Posterior vena cava (tissue), 2 donors: ENCODE data around the gene GPD1. TPM values are rescaled to one million over a fixed set of nuclear protein-coding genes. Genes with fewer than 3 reads are reported as not detected.
"Not testable (repeated sequence)": the region's sequence is repeated elsewhere in the genome, so short reads cannot be mapped to it uniquely, and the experiment has no call there.

Experiments
- DNase-seq: peaks from one replicate; pipeline ENCODE4 v3.0.0-alpha.2; 2020; ENCODE audit warnings: low spot score
- intact Hi-C, 2 donors: fragments of 100-400 bp; cut with DNase I; formaldehyde crosslinking; loops; one replicate each; pipeline versions ENCODE4 v1.14.1 to v1.14.2; 2022 to 2023
- total RNA-seq, 2 donors: library from RNA; stranded (reverse); fragmentation: NEBNext Ultra II Directional; extraction: Animal tissue kit (Norgen Biotek cat#: 25700); gene quantifications; one replicate each; pipeline ENCODE4 v1.2.1, GENCODE V29; 2021
- donor health status: DM: yes; HTN: yes; CAD: no.
- donor health status: DM: yes; HTN: yes; CAD: no.

GPD1 gene
- total RNA-seq, 2 donors from 2014 or later = 1.5 to 4.5 TPM

DNA sequence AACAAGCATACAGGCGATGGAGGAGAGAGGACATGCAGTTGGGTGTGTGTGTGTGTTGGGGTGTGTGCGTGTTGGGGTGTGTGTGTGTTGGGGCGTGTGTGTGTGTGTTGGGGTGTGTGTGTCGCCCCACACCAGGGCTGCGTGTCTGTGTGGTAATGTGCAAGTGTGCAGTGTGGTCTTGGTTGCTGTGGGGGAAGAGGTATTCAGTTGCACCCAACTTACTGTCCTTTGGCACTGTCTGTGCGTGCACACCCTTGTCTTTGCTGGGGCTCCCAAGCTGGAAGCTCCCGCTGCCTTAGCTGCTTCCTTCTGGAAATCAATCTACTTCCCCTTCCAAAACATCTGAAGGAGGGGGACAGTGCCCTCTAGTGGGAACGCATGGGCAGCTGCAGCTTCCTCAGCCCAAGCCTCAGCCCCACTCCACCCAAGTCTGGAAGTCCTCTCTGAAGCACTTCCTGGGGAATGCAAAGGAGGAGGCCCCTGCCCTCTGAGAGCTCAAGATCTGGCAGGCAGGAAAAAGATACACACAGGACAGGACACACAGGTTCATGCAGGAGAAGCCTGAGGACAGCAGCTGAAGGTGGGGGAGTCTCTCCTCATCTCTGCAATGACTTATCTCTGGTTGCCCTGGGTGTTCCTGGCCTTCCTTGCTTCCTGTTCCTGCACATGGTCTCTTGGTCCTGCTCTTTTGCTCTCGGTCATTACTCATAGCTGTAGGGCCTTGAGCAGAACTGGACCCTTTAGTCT, 33.3 kb upstream of the GPD1 start:
- intact Hi-C loops = loop anchor here (10.0 kb wide), 2 partner anchors 244 to 254 kb away; no protein-coding TSS in a partner anchor
- peak; percentile 95 for DNase-seq

DNA sequence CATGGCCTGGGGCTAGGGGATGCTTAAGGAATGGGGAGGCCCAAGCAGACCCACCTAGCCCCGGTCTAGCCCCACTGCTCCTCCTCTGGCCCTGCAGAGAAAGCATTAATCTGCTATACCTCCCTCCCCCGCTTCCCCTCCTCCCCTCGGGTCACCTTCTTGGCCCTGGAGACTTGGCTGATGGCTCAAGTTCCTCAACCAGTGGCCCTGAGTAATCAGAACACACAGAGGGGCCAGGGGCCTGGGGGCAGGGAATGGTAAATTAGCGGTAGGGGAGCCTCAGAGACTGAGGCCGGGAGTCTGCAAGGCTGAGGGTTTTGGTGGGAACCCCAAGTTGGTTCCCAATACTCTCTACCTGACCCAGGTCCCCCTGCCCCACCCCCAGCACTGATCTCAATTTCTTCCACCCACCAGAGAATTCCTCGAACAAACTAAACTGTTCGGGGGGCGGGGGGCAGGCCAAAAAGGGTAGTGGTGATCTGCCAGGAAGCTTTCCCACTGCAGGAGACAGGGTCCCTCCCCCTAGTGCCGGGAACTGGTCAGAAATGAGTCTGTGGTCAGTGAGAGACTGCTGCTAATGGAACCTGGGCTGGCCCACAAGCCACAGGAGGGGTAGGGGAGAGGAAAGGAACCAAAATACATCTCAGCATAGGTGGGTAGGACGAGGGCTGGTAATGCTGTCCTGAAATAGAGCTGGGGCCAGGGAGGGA, 31.5 kb upstream of the GPD1 start:
- DNase-seq = peak; percentile 50
- intact Hi-C loops = loop anchor here (10.0 kb wide), 2 partner anchors 242 to 252 kb away; no protein-coding TSS in a partner anchor

- peak; percentile 66 for DNase-seq
- intact Hi-C loops = loop anchor here (10.0 kb wide), 2 partner anchors 242 to 252 kb away; no protein-coding TSS in a partner anchor
These were observed 30.6 kb upstream of the GPD1 start for GRCh38 chr12:50073206-50073605.

GRCh38 chr12:50073712-50074111, 30.1 kb upstream of the GPD1 start:
- DNase-seq = peak; percentile 55
- intact Hi-C loops = loop anchor here (10.0 kb wide), 2 partner anchors 241 to 251 kb away; no protein-coding TSS in a partner anchor

DNA sequence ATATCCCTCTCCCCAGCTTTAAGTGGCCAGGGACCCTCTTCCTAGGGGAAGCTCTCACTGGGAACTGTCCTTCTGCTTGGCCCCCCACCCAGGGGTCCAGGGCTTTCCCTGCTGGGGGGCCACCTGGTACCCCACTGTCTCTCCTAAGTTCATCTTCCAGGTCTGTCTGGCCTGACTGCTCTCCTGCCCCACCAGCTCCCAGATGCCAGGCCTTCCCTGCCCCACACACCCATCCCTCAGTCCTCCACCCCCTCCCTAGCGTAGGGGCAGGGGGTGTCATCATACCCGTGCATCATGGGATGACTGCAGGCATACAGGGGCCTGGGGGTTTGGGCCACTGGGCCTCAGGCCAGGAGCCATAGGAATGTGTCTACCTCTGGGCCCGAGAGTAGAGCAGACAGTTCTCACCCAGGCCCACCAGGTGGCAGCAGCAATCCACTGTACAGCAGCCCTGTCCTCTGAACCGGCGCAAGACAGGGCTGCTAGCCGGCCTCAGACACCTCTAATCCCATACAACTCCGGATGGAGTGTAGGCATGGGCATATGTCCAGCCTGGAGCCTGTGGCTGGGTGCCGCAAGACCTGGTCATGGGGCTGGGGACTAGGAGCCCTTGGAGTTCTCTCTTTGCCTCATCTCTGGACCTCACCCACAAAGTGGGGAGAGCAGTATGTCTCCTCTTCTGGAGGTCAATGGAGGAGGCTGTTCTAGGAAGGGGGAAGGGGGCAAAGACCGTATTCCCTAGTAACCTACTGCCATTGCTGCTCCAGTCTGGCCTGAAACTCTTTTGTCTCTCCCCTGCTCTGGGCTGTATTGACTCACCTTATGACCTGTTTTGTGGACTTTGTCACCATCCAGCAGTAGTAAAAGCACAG, 28.6 kb upstream of the GPD1 start:
- DNase-seq = peak; percentile 94
- intact Hi-C loops = loop anchor here (5.0 to 10.0 kb wide), 3 partner anchors 97 to 250 kb away; no protein-coding TSS in a partner anchor

- no peak for DNase-seq
- intact Hi-C loops = loop anchor here (5.0 to 10.0 kb wide), 3 partner anchors 97 to 249 kb away; no protein-coding TSS in a partner anchor
These were observed 28.0 kb upstream of the GPD1 start for GRCh38 chr12:50075808-50076170.

- DNase-seq = peak; percentile 68
- intact Hi-C loops = loop anchor here (5.0 to 10.0 kb wide), 3 partner anchors 95 to 248 kb away; no protein-coding TSS in a partner anchor
These were observed 26.7 kb upstream of the GPD1 start for GRCh38 chr12:50077099-50077498.

- DNase-seq = peak; percentile 71
- intact Hi-C loops = loop anchor here (5.0 to 10.0 kb wide), 3 partner anchors 94 to 247 kb away; no protein-coding TSS in a partner anchor
These were observed 25.5 kb upstream of the GPD1 start for GRCh38 chr12:50078281-50078680.

DNA sequence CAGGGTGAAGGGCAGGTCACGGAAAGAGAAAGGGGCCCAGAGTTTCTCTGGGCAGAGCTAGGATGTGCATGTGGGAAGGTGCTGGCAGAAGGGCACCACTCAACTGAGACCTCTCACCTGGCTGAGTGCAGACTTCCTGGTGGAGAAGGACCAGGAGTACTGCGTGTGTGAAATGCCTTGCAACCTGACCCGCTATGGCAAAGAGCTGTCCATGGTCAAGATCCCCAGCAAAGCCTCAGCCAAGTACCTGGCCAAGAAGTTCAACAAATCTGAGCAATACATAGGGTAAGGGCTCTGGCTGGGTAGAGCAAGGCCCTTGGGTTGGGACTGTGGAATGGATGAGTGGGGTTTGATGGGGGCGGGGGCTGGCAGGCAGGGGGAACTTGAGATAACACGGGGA, 24.0 kb upstream of the GPD1 start:
- no peak for DNase-seq
- intact Hi-C loops = loop anchor here (5.0 to 10.0 kb wide), 3 partner anchors 93 to 245 kb away; no protein-coding TSS in a partner anchor

- DNase-seq = peak; percentile 78
- intact Hi-C loops = no loop called here
These were observed 22.6 kb upstream of the GPD1 start for GRCh38 chr12:50081096-50081808.

- peak; percentile 50 for DNase-seq
- intact Hi-C loops = no loop called here
These were observed 21.2 kb upstream of the GPD1 start for GRCh38 chr12:50082644-50083043.

- intact Hi-C loops = no loop called here
These were observed 20.5 kb upstream of the GPD1 start for GRCh38 chr12:50083301-50083700.

DNA sequence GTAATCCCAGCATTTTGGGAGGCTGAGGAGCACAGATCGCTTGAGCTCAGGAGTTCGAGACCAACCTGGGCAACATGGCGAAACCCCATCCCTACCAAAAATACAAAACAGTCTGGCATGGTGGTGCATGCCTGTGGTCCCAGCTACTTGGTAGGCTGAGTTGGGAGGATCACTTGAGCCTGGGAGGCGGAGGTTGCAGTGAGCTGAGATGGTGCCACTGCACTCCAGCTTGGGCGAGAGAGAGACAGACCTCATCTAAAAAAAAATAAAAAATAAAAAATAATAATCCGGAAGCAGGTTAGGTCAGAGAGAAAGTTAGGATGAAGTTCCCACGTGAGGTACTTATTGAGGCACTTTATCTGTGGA, 19.4 kb upstream of the GPD1 start:
- intact Hi-C loops, DNase-seq: not testable (repeated sequence)

More at GRCh38 chr12:50083301-50083700, 20.5 kb upstream of the GPD1 start:
- DNase-seq = no peak

- intact Hi-C loops = loop anchor here (5.0 kb wide), 2 partner anchors 87 to 92 kb away; no protein-coding TSS in a partner anchor
- DNase-seq = peak; percentile 97
These were observed 18.8 kb upstream of the GPD1 start, which contains the start of gene SMARCD1 for GRCh38 chr12:50084775-50085614. Gene SMARCD1 (plus strand): TSS chr12:50085342. CDS start chr12:50085370, 28 bp downstream.

DNA sequence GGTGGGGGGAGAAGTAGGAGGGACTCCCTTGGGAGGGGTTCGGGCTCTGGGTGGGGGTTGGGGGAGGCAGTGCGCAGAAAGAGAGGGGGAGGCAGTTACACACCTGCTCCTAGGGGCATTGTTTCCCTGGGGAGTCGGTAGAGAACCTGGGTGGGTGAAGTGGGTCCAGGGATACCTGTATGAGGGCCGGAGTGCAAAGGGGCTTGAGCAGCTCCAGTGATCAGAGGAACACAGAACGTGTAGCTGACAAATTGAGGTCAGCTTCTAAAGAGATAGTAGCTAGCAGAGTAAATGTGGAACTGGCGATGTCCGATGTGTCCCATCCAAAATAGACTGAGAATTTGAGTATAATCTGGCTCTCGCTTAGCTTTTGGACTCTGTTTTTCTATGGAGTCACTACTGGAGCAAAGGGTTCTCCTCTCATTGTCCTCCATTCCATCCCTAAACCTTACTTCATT, 18.2 kb upstream of the GPD1 start:
- intact Hi-C loops = loop anchor here (5.0 kb wide), 2 partner anchors 87 to 92 kb away; no protein-coding TSS in a partner anchor
- no peak for DNase-seq

GRCh38 chr12:50086148-50086547, 17.7 kb upstream of the GPD1 start:
- DNase-seq = peak; percentile 67
- intact Hi-C loops = loop anchor here (5.0 kb wide), 2 partner anchors 86 to 91 kb away; no protein-coding TSS in a partner anchor

GRCh38 chr12:50087151-50087550, 16.7 kb upstream of the GPD1 start:
- DNase-seq = no peak
- intact Hi-C loops = loop anchor here (5.0 kb wide), 2 partner anchors 85 to 90 kb away; no protein-coding TSS in a partner anchor
